Smooth muscle cell (in vitro differentiated cells): Measurements from ENCODE around the gene MAP3K7CL. TPM values are rescaled to one million over a fixed set of nuclear protein-coding genes. Genes with fewer than 3 reads are reported as not detected.

Experiments
- DNase-seq: peaks from one replicate; lab custom pipeline; 2025; ENCODE audit not compliant: unreplicated experiment; lab: John Stamatoyannopoulos, UW
- H2AFZ ChIP-seq: fragments of 200-600 bp; sonication (generic); 2 replicates; pipeline ENCODE4 v1.6.0; 2016; ENCODE audit warnings: antibody characterized with exemption, low read depth, mild to moderate bottlenecking
- H3F3A ChIP-seq: fragments of 200-600 bp; sonication (generic); 2 replicates; pipeline ENCODE4 v1.6.0; 2017; ENCODE audit warnings: antibody characterized with exemption, low read depth
- H3K27ac ChIP-seq: fragments of 200-600 bp; sonication (generic); 2 replicates; pipeline ENCODE4 v1.5.1; 2016; ENCODE audit warnings: low read depth, mild to moderate bottlenecking
- H3K27me3 ChIP-seq: fragments of 200-600 bp; sonication (generic); 2 replicates; pipeline ENCODE4 v1.6.1; 2016; ENCODE audit warnings: low read depth, mild to moderate bottlenecking
- H3K36me3 ChIP-seq: fragments of 200-600 bp; sonication (generic); 2 replicates; pipeline ENCODE4 v1.5.1; 2016; ENCODE audit warnings: low read depth
- H3K4me1 ChIP-seq: fragments of 200-600 bp; sonication (generic); 2 replicates; pipeline ENCODE4 v1.5.1; 2016; ENCODE audit warnings: low read depth
- H3K4me2 ChIP-seq: fragments of 200-600 bp; sonication (generic); 2 replicates; pipeline ENCODE4 v1.6.0; 2016; ENCODE audit warnings: mild to moderate bottlenecking
- H3K4me3 ChIP-seq: fragments of 200-600 bp; sonication (generic); 2 replicates; pipeline ENCODE4 v1.5.1; 2016; ENCODE audit warnings: mild to moderate bottlenecking
- H3K79me2 ChIP-seq: fragments of 200-600 bp; sonication (generic); 2 replicates; pipeline ENCODE4 v1.6.0; 2016; ENCODE audit warnings: low read depth, mild to moderate bottlenecking
- H3K9ac ChIP-seq: fragments of 200-600 bp; sonication (generic); 2 replicates; pipeline ENCODE4 v1.6.0; 2016; ENCODE audit warnings: low read depth
- H3K9me3 ChIP-seq: fragments of 200-600 bp; sonication (generic); replicated peaks from 2 replicates; pipeline ENCODE4 v1.5.1; 2016; ENCODE audit warnings: low read depth
- H4K20me1 ChIP-seq: fragments of 200-600 bp; sonication (generic); 2 replicates; pipeline ENCODE4 v1.6.0; 2016; ENCODE audit warnings: low read depth
- CTCF ChIP-seq: fragments of 200-600 bp; sonication (generic); IDR thresholded peaks from 2 replicates; pipeline ENCODE4 v1.5.1; 2017; ENCODE audit warnings: borderline replicate concordance, mild to moderate bottlenecking, antibody characterized with exemption; ENCODE audit not compliant: insufficient read depth, poor library complexity, severe bottlenecking
- WGBS: methylation state at CpG from one replicate; pipeline ENCODE4 v1.1.7; 2016; ENCODE audit warnings: low lambda C conversion rate; 5-methylcytosine and 5-hydroxymethylcytosine counted together
- polyA plus RNA-seq: library from polyadenylated mRNA; unstranded; fragments of >200 nt; fragmentation: Nextera tagmentation; extraction: Ambion mirVana; gene quantifications from 2 replicates; pipeline ENCODE4 v1.2.1, GENCODE V29; 2016
- total RNA-seq: library from RNA; depleted of rRNA; stranded (reverse); fragments of >200 nt; gene quantifications from 2 replicates; pipeline ENCODE4 v1.2.3, GENCODE V29; 2014

MAP3K7CL gene
- total and polyA plus RNA-seq, 2 experiments from 2014 or later, result 1.3 to 3.7 TPM

GRCh38 chr21:29193901-29194300 is 63.5 kb downstream of the MAP3K7CL start:
- no peaks in the 10 kb centered on the region for H3K27me3 ChIP-seq
- peak overlapping the region; percentile 97 for H3K27ac ChIP-seq
- H3K36me3 ChIP-seq, result no peaks in the 10 kb centered on the region
- peak overlapping the region; percentile 69 for H3K4me2 ChIP-seq
- H3K79me2 ChIP-seq, result no peaks in the 10 kb centered on the region
- no peak for TF ChIP-seq CTCF
- WGBS, result 74% methylated on average over 6 of the region's 6 CpGs
- peak overlapping the region; percentile 65 for H2AFZ ChIP-seq
- H3K9ac ChIP-seq, result no peak overlapping the region
- H3F3A ChIP-seq, result peaks cover 10% of the 10 kb centered on the region
- no peaks in the 10 kb centered on the region for H3K9me3 ChIP-seq
- DNase-seq, result no peak
- H3K4me3 ChIP-seq, result no peak overlapping the region
- H4K20me1 ChIP-seq, result no peaks in the 10 kb centered on the region
- H3K4me1 ChIP-seq, result no peaks in the 10 kb centered on the region

- no peaks in the 10 kb centered on the region for H3K79me2 ChIP-seq
Observed at GRCh38 chr21:29194342-29194741, 63.9 kb downstream of the MAP3K7CL start.

GRCh38 chr21:29194847-29195246 is 64.4 kb downstream of the MAP3K7CL start:
- Histone ChIP-seq H2AFZ (peak overlapping the region; percentile 65), H3K9me3 (no peaks in the 10 kb centered on the region), H3K27me3 (no peaks in the 10 kb centered on the region), H3F3A (peaks cover 10% of the 10 kb centered on the region), H3K9ac (peak overlapping the region; percentile 20), H3K27ac (peak overlapping the region; percentile 97), H3K4me2 (peak overlapping the region; percentile 69), H3K4me1 (no peaks in the 10 kb centered on the region), H4K20me1 (no peaks in the 10 kb centered on the region), H3K4me3 (no peak overlapping the region), H3K79me2 (no peaks in the 10 kb centered on the region), H3K36me3 (no peaks in the 10 kb centered on the region)
- no peak for DNase-seq
- TF ChIP-seq CTCF, result no peak
- 41% methylated on average over 3 of the region's 3 CpGs for WGBS

More at GRCh38 chr21:29194342-29194741, 63.9 kb downstream of the MAP3K7CL start:
- DNase-seq, result no peak
- no peaks in the 10 kb centered on the region for H4K20me1 ChIP-seq
- H3K4me3 ChIP-seq, result no peak overlapping the region
- H3K4me1 ChIP-seq, result no peaks in the 10 kb centered on the region
- peak overlapping the region; percentile 20 for H3K9ac ChIP-seq
- H3K27ac ChIP-seq, result peak overlapping the region; percentile 97
- H2AFZ ChIP-seq, result peak overlapping the region; percentile 65
- peak overlapping the region; percentile 69 for H3K4me2 ChIP-seq
- no peaks in the 10 kb centered on the region for H3K9me3 ChIP-seq
- H3K36me3 ChIP-seq, result no peaks in the 10 kb centered on the region
- no peak for TF ChIP-seq CTCF
- 75% methylated on average over 3 of the region's 3 CpGs for WGBS
- peaks cover 10% of the 10 kb centered on the region for H3F3A ChIP-seq
- no peaks in the 10 kb centered on the region for H3K27me3 ChIP-seq

- peak overlapping the region; percentile 40 for H2AFZ ChIP-seq
Observed at GRCh38 chr21:29195981-29196669, 65.7 kb downstream of the MAP3K7CL start.

More at GRCh38 chr21:29195981-29196669, 65.7 kb downstream of the MAP3K7CL start:
- peaks cover 5% of the 10 kb centered on the region for H3K9me3 ChIP-seq
- peak overlapping the region; percentile 19 for H3K4me3 ChIP-seq
- no peaks in the 10 kb centered on the region for H3K36me3 ChIP-seq
- no peak for DNase-seq
- H4K20me1 ChIP-seq, result no peaks in the 10 kb centered on the region
- H3F3A ChIP-seq, result peaks cover 10% of the 10 kb centered on the region
- H3K4me2 ChIP-seq, result peak overlapping the region; percentile 69
- 38% methylated on average over 8 of the region's 8 CpGs for WGBS
- H3K27ac ChIP-seq, result peak overlapping the region; percentile 97
- peak overlapping the region; percentile 65 for H3K9ac ChIP-seq
- TF ChIP-seq CTCF, result peak; percentile 17
- H3K79me2 ChIP-seq, result no peaks in the 10 kb centered on the region
- H3K27me3 ChIP-seq, result no peaks in the 10 kb centered on the region
- H3K4me1 ChIP-seq, result no peaks in the 10 kb centered on the region
